Posterior cingulate gyrus (tissue), 11 donors: ENCODE results near the gene AMZ2.
"Not testable (repeated sequence)": the region's sequence is repeated elsewhere in the genome, so short reads cannot be mapped to it uniquely, and the experiment has no call there.

Experiments
- DNase-seq, 10 donors: peaks; one replicate each; pipeline versions ENCODE4 v3.0.0 to v3.0.0-alpha.2; 2020 to 2021; ENCODE audit warnings: mixed read lengths in 3 of 10
- intact Hi-C: fragments of 100-400 bp; cut with DNase I; formaldehyde crosslinking; loops from one replicate; pipeline ENCODE4 v1.15.1; 2023

Gene AMZ2

GRCh38 chr17:68219429-68219828 lies 28.4 kb upstream of the AMZ2 start:
- DNase-seq, intact Hi-C loops: not testable (repeated sequence)

GRCh38 chr17:68220186-68220585 lies 27.7 kb upstream of the AMZ2 start:
- intact Hi-C loops, DNase-seq: not testable (repeated sequence)

GRCh38 chr17:68220786-68221185 lies 27.1 kb upstream of the AMZ2 start:
- DNase-seq, intact Hi-C loops: not testable (repeated sequence)

GRCh38 chr17:68221786-68222185 lies 26.1 kb upstream of the AMZ2 start:
- intact Hi-C loops, result no loop called here
- no peak for DNase-seq

- intact Hi-C loops, result no loop called here
- DNase-seq, result no peak
Observed at GRCh38 chr17:68222606-68223005, 25.2 kb upstream of the AMZ2 start.

GRCh38 chr17:68225055-68225454 lies 22.8 kb upstream of the AMZ2 start:
- DNase-seq, intact Hi-C loops: not testable (repeated sequence)

- intact Hi-C loops, DNase-seq: not testable (repeated sequence)
Observed at GRCh38 chr17:68228039-68228680, 19.7 kb upstream of the AMZ2 start.

- intact Hi-C loops, result no loop called here
- DNase-seq, result no peak
Observed at GRCh38 chr17:68228817-68229570, 18.8 kb upstream of the AMZ2 start.

GRCh38 chr17:68229619-68230018 lies 18.2 kb upstream of the AMZ2 start:
- peak in 1 of 10 donors; percentile 80 for DNase-seq
- intact Hi-C loops, result no loop called here

- DNase-seq, intact Hi-C loops: not testable (repeated sequence)
Observed at GRCh38 chr17:68231131-68231530, 16.7 kb upstream of the AMZ2 start.

- no peak for DNase-seq
- intact Hi-C loops, result no loop called here
Observed at GRCh38 chr17:68231541-68231940, 16.3 kb upstream of the AMZ2 start.

GRCh38 chr17:68232741-68233140 lies 15.1 kb upstream of the AMZ2 start:
- intact Hi-C loops, result not testable (repeated sequence)

GRCh38 chr17:68234726-68235335 lies 13.0 kb upstream of the AMZ2 start:
- peak in 1 of 10 donors; percentile 17 for DNase-seq
- intact Hi-C loops, result not testable (repeated sequence)

More at GRCh38 chr17:68232741-68233140, 15.1 kb upstream of the AMZ2 start:
- not testable (repeated sequence) for DNase-seq

GRCh38 chr17:68235336-68235791 lies 12.5 kb upstream of the AMZ2 start:
- intact Hi-C loops, result not testable (repeated sequence)
- peak in 8 of 10 donors; percentile 36 to 88 (median 52) for DNase-seq

GRCh38 chr17:68237369-68238163 lies 10.3 kb upstream of the AMZ2 start:
- DNase-seq, result peak in 1 of 10 donors; percentile 45
- intact Hi-C loops, result not testable (repeated sequence)

- intact Hi-C loops, result no loop called here
- no peak for DNase-seq
Observed at GRCh38 chr17:68238164-68238870, 9.5 kb upstream of the AMZ2 start.

- intact Hi-C loops, result no loop called here
- DNase-seq, result peak in 2 of 10 donors; percentile 47 to 63
Observed at GRCh38 chr17:68238871-68239253, 9.0 kb upstream of the AMZ2 start.

GRCh38 chr17:68239632-68240366 lies 8.0 kb upstream of the AMZ2 start:
- no peak for DNase-seq
- intact Hi-C loops, result no loop called here
